Stimulated activated CD4-positive, alpha-beta T cell treated with anti-CD3 and anti-CD28 coated beads, Interleukin-1b, Interleukin-23, amount 100 ng/mL, for 24 hours (primary cell): ENCODE measurements around the gene SLC25A26.

Experiments
- DNase-seq, 4 experiments: peaks; one replicate each; pipeline ENCODE4 v3.0.0-alpha.2; 2020; ENCODE audit warnings: low read depth in 4 of 4, low spot score in 1 of 4

Gene SLC25A26

GRCh38 chr3:66427951-66428474, 207.2 kb downstream of the SLC25A26 start:
- DNase-seq = no peak
